Brain pericyte (primary cell): ENCODE data around the gene VWC2.

Source experiments
- DNase-seq: peaks from one replicate; pipeline ENCODE4 v3.0.0-alpha.2; 2012; ENCODE audit warnings: low read depth, low spot score

VWC2 gene

GRCh38 chr7:49783446-49783845 lies 10.0 kb downstream of the VWC2 start:
- DNase-seq = no peak

- DNase-seq = no peak
These were observed 14.5 kb downstream of the VWC2 start for GRCh38 chr7:49787980-49788379.

DNA sequence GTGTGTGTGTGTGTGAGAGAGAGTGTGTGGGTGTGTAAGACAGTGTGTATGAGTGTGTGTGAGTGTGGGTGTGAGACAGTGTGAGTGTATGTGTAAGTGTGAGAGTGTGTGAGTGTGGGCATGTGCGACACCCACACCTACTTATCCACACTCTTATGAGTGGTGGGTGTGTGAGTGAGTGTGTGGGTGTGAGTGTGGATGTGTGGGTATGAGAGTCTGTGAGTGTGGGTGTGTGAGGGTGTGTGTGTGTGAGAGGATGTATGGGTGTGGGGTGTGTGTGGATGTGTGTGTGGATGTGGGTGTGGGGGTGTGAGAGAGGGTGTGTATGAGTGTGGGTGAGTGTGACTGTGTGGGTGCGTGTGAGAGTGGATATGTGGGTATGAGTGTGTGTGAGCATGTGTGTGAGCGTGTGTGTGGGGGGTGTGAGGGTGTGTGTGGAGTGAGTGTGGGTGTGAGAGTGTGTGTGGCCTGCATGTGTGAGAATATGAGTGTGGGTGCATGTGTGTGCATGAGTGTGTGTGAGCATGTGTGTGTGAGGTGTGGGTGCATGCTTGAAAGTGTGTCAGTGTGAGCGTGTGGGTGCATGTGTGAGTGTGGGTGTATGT lies 15.1 kb downstream of the VWC2 start:
- no peak for DNase-seq

DNA sequence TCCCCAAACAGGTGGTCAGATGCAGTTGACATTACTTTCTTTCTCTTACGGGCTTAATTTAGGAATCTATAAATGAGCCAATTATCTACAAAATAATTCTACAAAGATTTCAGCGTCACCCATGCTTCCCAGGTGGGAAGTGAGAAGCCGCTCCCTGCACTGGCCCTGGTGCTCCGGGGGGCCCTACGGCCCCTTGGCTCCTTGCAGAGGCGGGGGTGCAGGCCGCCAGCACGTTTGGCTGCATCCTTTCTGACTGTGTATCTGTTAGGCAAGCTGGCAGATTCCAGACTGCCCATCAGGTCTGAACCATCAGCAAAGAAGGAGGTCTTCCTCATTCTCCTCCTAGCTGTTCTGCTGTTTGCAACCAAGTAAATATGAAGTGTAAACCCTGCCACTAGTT lies 16.3 kb downstream of the VWC2 start:
- DNase-seq = no peak

- no peak for DNase-seq
These were observed 16.8 kb downstream of the VWC2 start for GRCh38 chr7:49790209-49790608.

DNA sequence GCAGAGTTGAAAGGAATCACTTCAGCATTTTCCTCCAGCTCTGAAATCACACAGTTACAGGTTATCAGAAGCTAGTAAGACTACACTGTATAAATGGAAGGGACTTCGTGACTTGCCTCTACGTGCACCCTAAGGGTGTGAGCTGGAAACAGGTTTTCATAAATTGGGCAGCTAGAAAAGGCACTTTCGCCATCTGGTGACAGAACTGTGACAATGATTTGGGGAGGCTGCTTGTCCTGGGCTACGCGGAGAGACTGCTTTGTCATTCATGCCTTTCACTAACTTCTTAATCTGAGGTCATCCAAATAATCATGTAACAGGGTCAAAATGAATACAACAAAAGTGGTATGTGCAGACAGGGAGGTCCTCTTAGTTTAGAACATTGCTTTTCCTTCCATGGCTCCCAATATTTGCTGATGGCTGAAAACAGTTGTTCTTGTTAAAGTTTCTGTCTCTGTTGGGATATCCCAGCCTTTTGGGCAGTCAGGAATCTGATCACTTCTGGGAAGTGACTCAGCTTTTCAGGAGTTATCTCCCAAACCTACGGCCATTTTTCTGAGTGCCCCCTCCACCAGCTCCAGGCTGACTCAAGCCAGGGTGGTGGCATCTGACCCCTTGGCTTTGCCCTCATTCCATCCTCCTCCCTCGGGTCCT lies 17.8 kb downstream of the VWC2 start:
- DNase-seq = no peak

- no peak for DNase-seq
These were observed 24.7 kb downstream of the VWC2 start for GRCh38 chr7:49797987-49798660.

GRCh38 chr7:49800031-49800430 lies 26.6 kb downstream of the VWC2 start:
- DNase-seq = no peak

DNA sequence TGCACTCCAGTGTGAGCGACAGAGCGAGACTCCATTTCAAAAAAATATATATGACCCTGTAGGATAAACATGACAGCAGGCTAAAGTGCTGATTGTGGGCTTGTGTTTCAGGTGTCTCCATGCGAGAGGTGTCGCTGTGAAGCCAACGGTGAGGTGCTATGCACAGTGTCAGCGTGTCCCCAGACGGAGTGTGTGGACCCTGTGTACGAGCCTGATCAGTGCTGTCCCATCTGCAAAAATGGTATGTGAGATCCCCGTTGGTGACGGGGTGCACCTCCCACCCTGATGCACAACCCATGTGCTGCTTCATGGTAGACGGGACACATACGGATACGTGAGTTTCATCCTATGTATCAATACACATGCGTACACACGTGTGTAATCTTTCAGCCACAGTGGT lies 29.2 kb downstream of the VWC2 start:
- DNase-seq = no peak

DNA sequence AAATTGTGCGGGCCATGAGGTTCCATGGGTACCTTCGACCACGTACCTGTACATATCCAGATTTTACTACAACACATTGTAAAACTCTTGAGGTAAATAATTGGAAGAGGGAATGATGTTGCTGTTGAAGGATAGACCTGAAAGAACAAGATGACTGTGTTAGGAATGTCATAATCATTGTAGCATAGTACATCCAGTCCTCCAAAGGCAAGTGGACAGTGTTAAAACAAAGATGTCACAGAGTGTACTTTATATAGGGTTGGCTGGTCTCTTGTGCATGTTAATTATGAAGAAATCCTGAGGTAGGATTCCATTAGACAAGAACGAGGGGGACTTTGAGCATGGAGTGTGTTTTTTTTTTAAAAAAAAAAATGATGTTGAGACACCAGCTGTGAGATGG lies 30.4 kb downstream of the VWC2 start:
- no peak for DNase-seq

- DNase-seq = no peak
These were observed 32.1 kb downstream of the VWC2 start for GRCh38 chr7:49805371-49806007.

DNA sequence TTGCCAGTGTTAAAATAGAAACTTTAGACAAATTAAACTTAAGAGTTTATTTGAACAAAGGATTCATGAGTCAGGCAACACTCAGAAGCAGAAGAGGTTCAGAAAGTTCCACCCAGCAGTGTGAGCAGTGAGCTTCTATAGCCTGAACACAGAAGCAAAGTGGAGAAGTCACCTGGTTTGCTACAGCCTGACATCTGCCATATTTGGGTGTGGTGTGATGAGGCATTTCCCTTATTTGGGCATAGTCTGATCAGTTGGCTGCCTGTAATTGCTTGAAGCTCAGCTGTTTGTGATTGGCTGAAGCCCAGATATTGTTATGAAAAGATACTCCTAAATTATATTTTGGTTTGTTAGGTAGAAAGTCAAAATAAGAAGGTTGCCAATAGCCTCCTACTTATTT lies 39.1 kb downstream of the VWC2 start:
- DNase-seq = no peak

DNA sequence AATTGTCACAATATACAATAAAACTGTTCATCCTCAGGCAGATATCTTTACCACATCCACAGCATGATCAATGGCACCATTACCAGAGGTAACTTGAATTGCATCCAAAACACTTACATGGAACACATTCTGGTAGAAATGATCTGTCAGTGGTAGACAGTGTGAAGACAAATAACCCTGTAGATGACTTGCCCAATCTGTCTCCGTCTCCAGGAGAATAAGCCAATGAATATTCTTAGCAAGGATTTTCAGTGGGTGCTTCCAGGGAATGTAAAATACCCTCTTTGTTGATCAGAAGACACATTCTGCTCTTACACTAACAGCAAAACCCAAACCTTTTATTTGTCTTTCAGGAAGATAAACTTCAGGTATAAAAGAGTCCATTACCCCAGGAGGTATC lies 43.8 kb downstream of the VWC2 start:
- no peak for DNase-seq

- DNase-seq = no peak
These were observed 47.7 kb downstream of the VWC2 start for GRCh38 chr7:49821181-49821580.

DNA sequence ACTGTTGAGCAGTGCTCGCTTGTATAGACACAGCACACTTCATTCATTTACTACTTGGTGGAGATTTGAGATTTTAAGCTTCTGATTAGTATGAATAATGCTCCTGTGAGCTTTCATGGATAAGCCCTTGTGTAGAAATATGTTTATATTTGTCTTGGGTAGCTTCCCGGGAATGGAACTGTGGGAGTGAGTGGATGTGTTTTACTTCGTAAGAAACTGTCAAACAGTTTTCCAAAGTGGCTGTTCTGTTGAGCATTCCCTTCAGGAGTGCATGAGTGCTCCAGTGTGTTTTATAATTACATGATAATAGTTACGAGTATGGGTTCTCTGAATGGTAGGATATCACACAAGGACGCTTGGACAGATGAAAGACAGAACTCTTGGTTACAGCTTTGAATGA lies 49.4 kb downstream of the VWC2 start:
- DNase-seq = no peak

DNA sequence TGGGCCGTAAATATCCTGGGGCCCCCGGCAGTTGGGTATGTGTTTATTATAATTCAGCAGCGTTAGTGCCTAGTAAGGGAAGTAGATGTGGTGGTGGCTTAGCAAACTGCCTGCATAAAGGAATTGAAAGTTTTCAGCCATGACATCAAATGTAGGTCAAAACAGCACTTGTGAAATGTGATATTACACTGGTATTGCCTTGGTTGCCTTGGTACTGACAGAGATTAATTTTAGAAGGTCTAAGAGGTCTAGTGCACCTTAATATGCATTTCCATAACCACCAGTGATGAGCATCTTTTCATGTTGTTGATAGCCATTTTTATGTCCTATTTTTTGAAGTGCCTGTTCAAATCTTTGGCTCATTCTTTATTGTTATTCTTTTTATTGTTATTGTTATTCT lies 50.1 kb downstream of the VWC2 start:
- DNase-seq = no peak

GRCh38 chr7:49839863-49840645 lies 66.6 kb downstream of the VWC2 start:
- DNase-seq = no peak

GRCh38 chr7:49840751-49841405 lies 67.4 kb downstream of the VWC2 start:
- DNase-seq = no peak

DNA sequence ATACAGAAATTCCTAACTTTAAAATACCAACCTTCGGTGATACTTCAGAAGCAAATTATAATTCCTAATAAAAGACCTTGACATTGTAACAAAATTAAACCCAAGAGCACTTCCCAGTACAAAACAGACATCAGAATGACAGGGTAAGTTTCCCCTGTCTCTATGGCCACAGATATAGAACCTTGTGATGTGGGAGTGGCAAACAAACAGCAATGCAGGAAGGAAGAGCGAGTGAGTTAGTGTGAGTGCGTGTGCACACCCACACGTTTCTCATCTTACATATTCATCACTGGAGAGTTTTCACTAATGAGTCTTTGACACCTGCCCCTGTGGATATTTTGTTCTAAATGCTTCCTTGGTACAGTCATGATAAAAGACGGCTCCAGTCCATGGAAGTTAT lies 72.2 kb downstream of the VWC2 start:
- DNase-seq = no peak

DNA sequence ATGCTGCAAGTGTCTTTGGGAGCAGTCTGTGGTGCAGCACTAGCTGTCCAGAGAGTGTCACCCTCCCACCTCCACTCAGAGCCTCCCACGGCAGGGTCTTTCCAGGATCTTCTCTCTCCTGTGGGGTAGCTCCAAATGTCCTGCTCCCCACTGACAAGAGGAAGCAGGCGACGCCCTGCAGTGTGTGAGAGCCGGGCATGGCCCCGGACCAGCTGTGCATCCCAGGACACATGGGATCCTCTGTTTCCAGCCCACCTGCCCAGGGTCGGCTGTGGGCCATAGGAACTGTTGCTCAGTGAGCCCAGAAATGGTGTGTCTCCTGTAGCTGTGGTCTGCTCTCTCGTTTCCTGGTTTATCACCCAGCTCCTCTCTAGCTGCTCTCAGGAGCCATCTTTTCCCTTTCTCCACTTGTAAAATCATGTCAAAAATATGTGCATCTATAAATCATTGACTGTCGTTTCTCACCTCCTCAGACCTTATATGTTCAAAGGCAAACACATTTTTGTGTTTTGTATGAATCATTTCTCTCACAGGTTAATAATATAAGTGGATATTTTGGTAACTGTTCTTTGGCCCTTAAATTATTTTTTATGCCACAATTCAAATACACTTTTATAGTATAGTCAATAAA lies 74.9 kb downstream of the VWC2 start:
- DNase-seq = no peak
